K562 (cell line): ENCODE measurements around the gene CCDC92. TPM values are rescaled to one million over a fixed set of nuclear protein-coding genes. Genes with fewer than 3 reads are reported as not detected.

Experiments used
- ATAC-seq: fragments of 200-7000 bp; cut with Tn5 transposase; 3 replicates; pipeline ENCODE4 v1.9.1; 2020; ENCODE audit warnings: moderate library complexity
- BruUV-seq: library from RNA; stranded (reverse); fragments of 400-500 nt; replicated peaks from 2 replicates; lab custom pipeline; 2021; lab: Mats Ljungman, UMichigan
- CTCF ChIA-PET: fragments of 300-600 bp; formaldehyde crosslinking; extraction: SDS; loops from one replicate; lab custom pipeline; 2021; ENCODE audit warnings: low intra/inter-chr PET ratio; lab: Yijun Ruan, JAX
- POLR2A ChIA-PET: fragments of 300-600, 350-650 bp; sonication (Branson Sonifier 250); formaldehyde crosslinking; extraction: SDS; loops from one replicate; lab custom pipeline; 2021; ENCODE audit warnings: antibody characterized with exemption, inconsistent platforms; lab: Yijun Ruan, JAX
- DNase-seq, 4 experiments: peaks; one replicate each; pipeline versions ENCODE4 v3.0.0 to v3.0.0-alpha.2; 2011 to 2018; ENCODE audit warnings: low spot score in 3 of 4, mixed read lengths in 3 of 4; ENCODE audit errors: extremely low read depth in 1 of 4
- FAIRE-seq: peaks from 2 replicates; lab custom pipeline; 2011; peaks lifted over from hg19 to GRCh38; lab: Jason Lieb, UNC
- H2AFZ ChIP-seq: 2 replicates; pipeline ENCODE4 v1.6.0; 2011; ENCODE audit warnings: low read depth, low read length, control low read depth, inconsistent platforms
- H3K27ac ChIP-seq: fragments of 200-600 bp; 3 replicates; pipeline ENCODE4 v1.8.0; 2011; ENCODE audit warnings: low read depth, mild to moderate bottlenecking, control low read depth, inconsistent platforms, low read length, moderate library complexity, mixed read lengths; ENCODE audit errors: extremely low read depth
- H3K27me3 ChIP-seq, 2 experiments: fragments of 300-600 bp in 1 of 2; 2 replicates in 1 of 2; 3 replicates in 1 of 2; pipeline versions ENCODE4 v1.6.0 to v1.8.0; 2011; ENCODE audit warnings: inconsistent platforms in 2 of 2, low read length in 2 of 2, mild to moderate bottlenecking in 1 of 2, mixed read lengths in 1 of 2, moderate library complexity in 1 of 2; ENCODE audit not compliant: control insufficient read depth in 2 of 2, insufficient read depth in 2 of 2
- H3K36me3 ChIP-seq: fragments of 300-600 bp; 3 replicates; pipeline ENCODE4 v1.8.0; 2011; ENCODE audit warnings: mild to moderate bottlenecking, low read length, inconsistent platforms; ENCODE audit not compliant: control insufficient read depth, insufficient read depth
- H3K4me1 ChIP-seq, 2 experiments: fragments of 200-600 bp in 1 of 2; replicated peaks in 1 of 2; 2 replicates in 1 of 2; 3 replicates in 1 of 2; pipeline versions ENCODE4 v1.5.1 to v1.8.0; 2011; ENCODE audit warnings: inconsistent platforms in 2 of 2, low read length in 2 of 2, mild to moderate bottlenecking in 1 of 2, mixed read lengths in 1 of 2, moderate library complexity in 1 of 2; ENCODE audit not compliant: control insufficient read depth in 2 of 2, insufficient read depth in 2 of 2
- H3K4me2 ChIP-seq: 2 replicates; pipeline ENCODE4 v1.6.1; 2011; ENCODE audit warnings: low read length, control low read depth, inconsistent platforms, mixed read lengths; ENCODE audit not compliant: insufficient read depth
- H3K4me3 ChIP-seq: fragments of 200-600 bp; sonication (generic), shearing (Covaris generic); 2 replicates; pipeline ENCODE4 v1.5.1; 2016; ENCODE audit warnings: control low read depth, inconsistent platforms
- H3K79me2 ChIP-seq: fragments of 200-600 bp; 3 replicates; pipeline ENCODE4 v1.8.0; 2011; ENCODE audit warnings: low read length, inconsistent platforms; ENCODE audit not compliant: control insufficient read depth, insufficient read depth
- H3K9ac ChIP-seq, 2 experiments: 2 replicates each; pipeline versions ENCODE4 v1.6.0 to v1.6.1; 2011; ENCODE audit warnings: low read depth in 2 of 2, low read length in 2 of 2, control low read depth in 1 of 2, inconsistent platforms in 1 of 2, mild to moderate bottlenecking in 1 of 2, mixed read lengths in 1 of 2; ENCODE audit not compliant: insufficient read depth in 1 of 2
- H3K9me1 ChIP-seq: one replicate; pipeline ENCODE4 v1.6.0; 2011; ENCODE audit warnings: inconsistent platforms, mild to moderate bottlenecking, low read length, moderate library complexity; ENCODE audit not compliant: control insufficient read depth, insufficient read depth
- H3K9me3 ChIP-seq: replicated peaks from 2 replicates; pipeline ENCODE4 v1.5.1; 2011; ENCODE audit warnings: low read depth, low read length, inconsistent platforms; ENCODE audit not compliant: control insufficient read depth, insufficient read depth
- H4K20me1 ChIP-seq: replicated peaks from 2 replicates; pipeline ENCODE4 v1.6.1; 2011; ENCODE audit warnings: low read length, inconsistent platforms, mixed read lengths; ENCODE audit not compliant: control insufficient read depth, insufficient read depth
- CREB3 ChIP-seq: fragments of 450-650 bp; conservative IDR thresholded peaks from 2 replicates; pipeline ENCODE4 v1.6.1; 2016; ENCODE audit warnings: missing genetic modification characterization, low read depth, mild to moderate bottlenecking, missing compliant biosample characterization, moderate library complexity
- CSDE1 ChIP-seq, 2 experiments: fragments of 450-650 bp; IDR thresholded peaks; 2 replicates each; pipeline ENCODE4 v1.6.1; 2016; ENCODE audit warnings: mild to moderate bottlenecking in 1 of 2
- EGR1 ChIP-seq: fragments of 450-650 bp; conservative IDR thresholded peaks from 2 replicates; pipeline ENCODE4 v1.6.1; 2017; ENCODE audit warnings: mild to moderate bottlenecking
- IRF9 ChIP-seq: fragments of 450-650 bp; IDR thresholded peaks from 2 replicates; pipeline ENCODE4 v1.6.1; 2016; ENCODE audit warnings: missing biosample characterization, missing genetic modification characterization
- JUNB ChIP-seq: fragments of 450-650 bp; formaldehyde crosslinking; conservative IDR thresholded peaks from 2 replicates; pipeline ENCODE4 v1.4.0; 2020; ENCODE audit warnings: mild to moderate bottlenecking
- NFATC3 ChIP-seq: fragments of 450-650 bp; IDR thresholded peaks from 2 replicates; pipeline ENCODE4 v1.6.1; 2017; ENCODE audit warnings: mild to moderate bottlenecking
- NONO ChIP-seq, 2 experiments: fragments of 200-400 bp in 1 of 2; fragments of 450-650 bp in 1 of 2; formaldehyde crosslinking in 1 of 2; IDR thresholded peaks; 2 replicates each; pipeline ENCODE4 v1.6.1; 2017; ENCODE audit warnings: low read depth in 2 of 2, mild to moderate bottlenecking in 2 of 2, moderate library complexity in 2 of 2, low read length in 1 of 2
- POLR2AphosphoS2 ChIP-seq: IDR thresholded peaks from 2 replicates; pipeline ENCODE4 v1.6.1; 2012; ENCODE audit warnings: low read length, improper control_type of control experiment
- POLR2AphosphoS5 ChIP-seq: IDR thresholded peaks from 2 replicates; pipeline ENCODE4 v1.6.1; 2011; ENCODE audit warnings: mild to moderate bottlenecking, low read depth, low read length, moderate library complexity; ENCODE audit not compliant: control insufficient read depth, insufficient read depth
- RBM17 ChIP-seq: fragments of 200-400 bp; formaldehyde crosslinking; IDR thresholded peaks from 2 replicates; pipeline ENCODE4 v1.6.1; 2017; ENCODE audit warnings: low read depth, mild to moderate bottlenecking, low read length, borderline replicate concordance
- SIX5 ChIP-seq, 2 experiments: IDR thresholded peaks; 2 replicates each; pipeline ENCODE4 v1.6.1; 2011; ENCODE audit warnings: low read length in 2 of 2, borderline replicate concordance in 1 of 2, low read depth in 1 of 2, mild to moderate bottlenecking in 1 of 2, moderate library complexity in 1 of 2; ENCODE audit not compliant: insufficient read depth in 1 of 2
- SNRNP70 ChIP-seq: fragments of 200-400 bp; formaldehyde crosslinking; optimal IDR thresholded peaks from 2 replicates; pipeline ENCODE3; 2017; ENCODE audit warnings: low read depth, low read length
- ZNF444 ChIP-seq: fragments of 250-450 bp; sonication (Bioruptor Pico); IDR thresholded peaks from 2 replicates; pipeline ENCODE4 v1.4.0; 2020; ENCODE audit warnings: mild to moderate bottlenecking, moderate library complexity
- WGBS: fragments of 100-300 bp; shearing (Covaris generic); methylation state at CpG from one replicate; pipeline ENCODE4 v1.1.6; 2016; ENCODE audit warnings: low coverage, mixed read lengths; ENCODE audit not compliant: insufficient coverage; ENCODE audit errors: missing lambda C conversion rate; 5-methylcytosine and 5-hydroxymethylcytosine counted together
- in situ Hi-C: fragments of 300-500 bp; cut with MboI; formaldehyde crosslinking; loops from 4 replicates; pipeline ENCODE4 v1.15.0; 2018; ENCODE audit warnings: inconsistent platforms, mixed read lengths
- intact Hi-C: fragments of 100-400 bp; cut with micrococcal nuclease; formaldehyde crosslinking; loops from 2 replicates; pipeline ENCODE4 v1.14.2; 2022
- polyA plus RNA-seq, 8 experiments: library from polyadenylated mRNA; depleted of rRNA in 4 of 8; stranded (reverse) in 5 of 8; unstranded in 3 of 8; fragments of >200 nt; fragmentation: Nextera tagmentation in 2 of 8; fragmentation: Illumina TruSeq in 1 of 8; extraction: Ambion mirVana in 2 of 8; extraction: Trizol in 1 of 8; gene quantifications; 2 replicates each; pipeline versions ENCODE4 v1.2.1 to v1.2.3, GENCODE V29; 2011 to 2014; ENCODE audit warnings: inconsistent platforms in 1 of 8, missing spikeins in 1 of 8
- total RNA-seq, 7 experiments: library from RNA; depleted of rRNA in 6 of 7; stranded (reverse); fragments of >200 nt in 6 of 7; fragmentation: Illumina TruSeq in 2 of 7; extraction: Trizol in 2 of 7; gene quantifications; 2 replicates each; pipeline versions ENCODE4 v1.2.1 to v1.2.3, GENCODE V29; 2011 to 2021; ENCODE audit warnings: low replicate concordance in 1 of 7
- TF ChIP-seq, protein P1 (sequence below): IDR thresholded peaks from 3 replicates; pipeline ENCODE4 v1.6.1; 2011; ENCODE audit warnings: borderline replicate concordance, mild to moderate bottlenecking, moderate library complexity; ENCODE audit not compliant: insufficient read length; ENCODE audit errors: extremely low read depth
- TF ChIP-seq, protein P2 (sequence below), 2 experiments: IDR thresholded peaks; 2 replicates each; pipeline ENCODE4 v1.6.1; 2012; ENCODE audit warnings: improper control_type of control experiment in 2 of 2, low read depth in 2 of 2, low read length in 2 of 2, borderline replicate concordance in 1 of 2

Gene CCDC92
- total and polyA plus RNA-seq, 9 of the 15 experiments (the other 6 are each of a cell fraction or from before 2014, with no cell fraction given): 0.27 to 5.9 (median 2.1) TPM

DNA sequence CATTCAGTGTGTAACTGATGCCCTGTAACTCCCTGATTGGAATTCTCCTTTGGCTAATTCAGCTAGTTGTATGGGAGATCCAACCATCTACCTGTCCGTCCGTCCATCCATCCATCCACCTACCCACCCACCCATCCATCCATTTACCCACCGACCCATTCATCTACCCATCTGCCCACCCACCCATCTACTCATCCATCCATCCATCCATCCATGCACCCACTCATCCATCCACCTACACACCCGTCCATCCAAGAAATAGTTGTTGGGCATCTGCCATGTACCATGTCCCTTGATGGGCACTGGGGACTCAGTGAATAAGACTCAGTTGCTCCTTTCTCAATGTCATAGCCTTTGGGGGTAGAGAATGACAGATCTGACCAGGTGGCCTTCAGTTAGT lies 48.1 kb downstream of the CCDC92 start:
- Histone ChIP-seq H3K4me2 (no peak overlapping the region), H3K79me2 (no peaks in the 10 kb centered on the region), H3K4me3 (no peak overlapping the region), H4K20me1 (peaks cover 2% of the 10 kb centered on the region; the same call in 1 of the 2 replicates), H3K4me1 (peaks cover 4 to 5% of the 10 kb centered on the region in 2 experiments; a peak in 4 of 5 replicates), H3K36me3 (no peaks in the 10 kb centered on the region), H3K9me3 (no peaks in the 10 kb centered on the region), H3K27me3 (peaks cover 29 to 67% of the 10 kb centered on the region in 2 experiments), H2AFZ (no peak overlapping the region), H3K9ac (no peak overlapping the region), H3K9me1 (no peaks in the 10 kb centered on the region), H3K27ac (no peak overlapping the region)
- intact Hi-C loops (no loop called here), in situ Hi-C loops (no loop called here)
- WGBS: 0% methylated on average over 4 of the region's 4 CpGs
- BruUV-seq: no TSS peak
- POLR2A ChIA-PET: interaction anchor here (0.6 to 1.0 kb wide), 2 partner anchors 9 to 11 kb away, joined by 3 to 5 read pairs; no protein-coding TSS in a partner anchor
- DNase-seq: no peak
- CTCF ChIA-PET: no interaction called here
- no peak for FAIRE-seq
- no peak for ATAC-seq
- TF ChIP-seq ZNF444: no peak
- no peak for TF ChIP-seq CREB3 (tag)
- TF ChIP-seq NFATC3: no peak
- no peak for TF ChIP-seq POLR2AphosphoS5
- TF ChIP-seq, protein P1, sequence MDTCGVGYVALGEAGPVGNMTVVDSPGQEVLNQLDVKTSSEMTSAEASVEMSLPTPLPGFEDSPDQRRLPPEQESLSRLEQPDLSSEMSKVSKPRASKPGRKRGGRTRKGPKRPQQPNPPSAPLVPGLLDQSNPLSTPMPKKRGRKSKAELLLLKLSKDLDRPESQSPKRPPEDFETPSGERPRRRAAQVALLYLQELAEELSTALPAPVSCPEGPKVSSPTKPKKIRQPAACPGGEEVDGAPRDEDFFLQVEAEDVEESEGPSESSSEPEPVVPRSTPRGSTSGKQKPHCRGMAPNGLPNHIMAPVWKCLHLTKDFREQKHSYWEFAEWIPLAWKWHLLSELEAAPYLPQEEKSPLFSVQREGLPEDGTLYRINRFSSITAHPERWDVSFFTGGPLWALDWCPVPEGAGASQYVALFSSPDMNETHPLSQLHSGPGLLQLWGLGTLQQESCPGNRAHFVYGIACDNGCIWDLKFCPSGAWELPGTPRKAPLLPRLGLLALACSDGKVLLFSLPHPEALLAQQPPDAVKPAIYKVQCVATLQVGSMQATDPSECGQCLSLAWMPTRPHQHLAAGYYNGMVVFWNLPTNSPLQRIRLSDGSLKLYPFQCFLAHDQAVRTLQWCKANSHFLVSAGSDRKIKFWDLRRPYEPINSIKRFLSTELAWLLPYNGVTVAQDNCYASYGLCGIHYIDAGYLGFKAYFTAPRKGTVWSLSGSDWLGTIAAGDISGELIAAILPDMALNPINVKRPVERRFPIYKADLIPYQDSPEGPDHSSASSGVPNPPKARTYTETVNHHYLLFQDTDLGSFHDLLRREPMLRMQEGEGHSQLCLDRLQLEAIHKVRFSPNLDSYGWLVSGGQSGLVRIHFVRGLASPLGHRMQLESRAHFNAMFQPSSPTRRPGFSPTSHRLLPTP: no peak
- TF ChIP-seq JUNB (CRISPR knock-in tag): no peak
- TF ChIP-seq NONO (IDR thresholded peaks at IDR 0.05; ENCODE audit: low read depth in 2 of 2, low read length in 1 of 2): no peak
- no peak for TF ChIP-seq POLR2AphosphoS2
- TF ChIP-seq, protein P2, sequence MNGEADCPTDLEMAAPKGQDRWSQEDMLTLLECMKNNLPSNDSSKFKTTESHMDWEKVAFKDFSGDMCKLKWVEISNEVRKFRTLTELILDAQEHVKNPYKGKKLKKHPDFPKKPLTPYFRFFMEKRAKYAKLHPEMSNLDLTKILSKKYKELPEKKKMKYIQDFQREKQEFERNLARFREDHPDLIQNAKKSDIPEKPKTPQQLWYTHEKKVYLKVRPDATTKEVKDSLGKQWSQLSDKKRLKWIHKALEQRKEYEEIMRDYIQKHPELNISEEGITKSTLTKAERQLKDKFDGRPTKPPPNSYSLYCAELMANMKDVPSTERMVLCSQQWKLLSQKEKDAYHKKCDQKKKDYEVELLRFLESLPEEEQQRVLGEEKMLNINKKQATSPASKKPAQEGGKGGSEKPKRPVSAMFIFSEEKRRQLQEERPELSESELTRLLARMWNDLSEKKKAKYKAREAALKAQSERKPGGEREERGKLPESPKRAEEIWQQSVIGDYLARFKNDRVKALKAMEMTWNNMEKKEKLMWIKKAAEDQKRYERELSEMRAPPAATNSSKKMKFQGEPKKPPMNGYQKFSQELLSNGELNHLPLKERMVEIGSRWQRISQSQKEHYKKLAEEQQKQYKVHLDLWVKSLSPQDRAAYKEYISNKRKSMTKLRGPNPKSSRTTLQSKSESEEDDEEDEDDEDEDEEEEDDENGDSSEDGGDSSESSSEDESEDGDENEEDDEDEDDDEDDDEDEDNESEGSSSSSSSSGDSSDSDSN (IDR thresholded peaks at IDR 0.05; ENCODE audit: borderline replicate concordance in 1 of 2, low read depth in 2 of 2, low read length in 2 of 2): no peak
- no peak for TF ChIP-seq SNRNP70
- TF ChIP-seq IRF9 (tag): no peak
- TF ChIP-seq RBM17: no peak
- TF ChIP-seq CSDE1 (IDR thresholded peaks at IDR 0.05): no peak
- no peak for TF ChIP-seq EGR1
- no peak for TF ChIP-seq SIX5 (IDR thresholded peaks at IDR 0.05; ENCODE audit: borderline replicate concordance in 1 of 2, insufficient read depth in 1 of 2, low read depth in 1 of 2, low read length in 2 of 2)
